Measurements from ENCODE around the gene GNRH2. TPM values are rescaled to one million over a fixed set of nuclear protein-coding genes. Genes with fewer than 3 reads are reported as not detected.
A peak's percentile ranks its signal among the peaks of the same experiment; 100 is the strongest.
"Not testable (repeated sequence)": the region's sequence is repeated elsewhere in the genome, so short reads cannot be mapped to it uniquely, and the experiment has no call there.

Gene GNRH2
- total RNA-seq, 1 experiment from 2014 or later, result not detected

DNA sequence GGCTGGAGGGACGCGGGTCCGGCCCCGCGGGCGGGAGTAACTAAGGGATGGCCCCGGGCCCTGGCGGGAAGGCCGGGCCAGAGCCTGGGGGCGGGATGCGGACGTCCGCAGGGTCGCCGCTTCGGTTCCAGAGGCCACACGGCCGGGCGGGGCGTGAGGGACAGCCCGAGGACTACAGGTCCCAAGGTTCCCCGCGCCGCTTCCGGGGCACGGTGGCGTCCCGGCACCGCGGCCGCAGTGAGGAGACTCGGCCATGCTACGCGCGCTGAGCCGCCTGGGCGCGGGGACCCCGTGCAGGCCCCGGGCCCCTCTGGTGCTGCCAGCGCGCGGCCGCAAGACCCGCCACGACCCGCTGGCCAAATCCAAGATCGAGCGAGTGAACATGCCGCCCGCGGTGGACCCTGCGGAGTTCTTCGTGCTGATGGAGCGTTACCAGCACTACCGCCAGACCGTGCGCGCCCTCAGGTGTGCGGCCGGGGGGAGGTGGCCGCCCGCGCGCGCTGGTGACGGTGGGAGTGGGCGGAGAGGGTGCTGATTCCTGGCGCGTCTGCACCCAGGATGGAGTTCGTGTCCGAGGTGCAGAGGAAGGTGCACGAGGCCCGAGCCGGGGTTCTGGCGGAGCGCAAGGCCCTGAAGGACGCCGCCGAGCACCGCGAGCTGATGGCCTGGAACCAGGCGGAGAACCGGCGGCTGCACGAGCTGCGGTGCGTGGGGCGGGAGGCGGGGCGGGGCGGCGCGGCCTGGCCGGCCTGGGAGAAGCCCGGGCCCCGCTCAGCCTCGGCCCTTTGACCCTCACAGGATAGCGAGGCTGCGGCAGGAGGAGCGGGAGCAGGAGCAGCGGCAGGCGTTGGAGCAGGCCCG lies 2.6 kb downstream of the GNRH2 start, which contains the start of gene MRPS26:
MRPS26 (plus strand) TSS at position 237 of the 861 bp plus-strand sequence; CDS start at position 254, 17 bp downstream.
- H3K4me3 ChIP-seq, result peak within 1 kb of the TSS; percentile 88
- peaks cover 38% of the 10 kb centered on the region for H3K36me3 ChIP-seq
- H3K4me1 ChIP-seq (replicated peaks), result peaks cover 12% of the 10 kb centered on the region
- H3K9me3 ChIP-seq (replicated peaks), result no peaks in the 10 kb centered on the region
- no peaks in the 10 kb centered on the region for H3K27me3 ChIP-seq (replicated peaks)
- DNase-seq (ENCODE audit: low read depth in 1 of 2, low spot score in 2 of 2), result peak; percentile 89 to 92
- H3K27ac ChIP-seq, result peak within 1 kb of the TSS; percentile 77

GRCh38 chr20:3046677-3047462 lies 3.4 kb downstream of the GNRH2 start:
- Histone ChIP-seq H3K9me3 (replicated peaks) (no peaks in the 10 kb centered on the region), H3K36me3 (peaks cover 34% of the 10 kb centered on the region), H3K4me1 (replicated peaks) (peaks cover 12% of the 10 kb centered on the region), H3K27me3 (replicated peaks) (no peaks in the 10 kb centered on the region), H3K4me3 (peak overlapping the region; percentile 88), H3K27ac (no peak overlapping the region)
- DNase-seq (ENCODE audit: low read depth in 1 of 2, low spot score in 2 of 2), result no peak

DNA sequence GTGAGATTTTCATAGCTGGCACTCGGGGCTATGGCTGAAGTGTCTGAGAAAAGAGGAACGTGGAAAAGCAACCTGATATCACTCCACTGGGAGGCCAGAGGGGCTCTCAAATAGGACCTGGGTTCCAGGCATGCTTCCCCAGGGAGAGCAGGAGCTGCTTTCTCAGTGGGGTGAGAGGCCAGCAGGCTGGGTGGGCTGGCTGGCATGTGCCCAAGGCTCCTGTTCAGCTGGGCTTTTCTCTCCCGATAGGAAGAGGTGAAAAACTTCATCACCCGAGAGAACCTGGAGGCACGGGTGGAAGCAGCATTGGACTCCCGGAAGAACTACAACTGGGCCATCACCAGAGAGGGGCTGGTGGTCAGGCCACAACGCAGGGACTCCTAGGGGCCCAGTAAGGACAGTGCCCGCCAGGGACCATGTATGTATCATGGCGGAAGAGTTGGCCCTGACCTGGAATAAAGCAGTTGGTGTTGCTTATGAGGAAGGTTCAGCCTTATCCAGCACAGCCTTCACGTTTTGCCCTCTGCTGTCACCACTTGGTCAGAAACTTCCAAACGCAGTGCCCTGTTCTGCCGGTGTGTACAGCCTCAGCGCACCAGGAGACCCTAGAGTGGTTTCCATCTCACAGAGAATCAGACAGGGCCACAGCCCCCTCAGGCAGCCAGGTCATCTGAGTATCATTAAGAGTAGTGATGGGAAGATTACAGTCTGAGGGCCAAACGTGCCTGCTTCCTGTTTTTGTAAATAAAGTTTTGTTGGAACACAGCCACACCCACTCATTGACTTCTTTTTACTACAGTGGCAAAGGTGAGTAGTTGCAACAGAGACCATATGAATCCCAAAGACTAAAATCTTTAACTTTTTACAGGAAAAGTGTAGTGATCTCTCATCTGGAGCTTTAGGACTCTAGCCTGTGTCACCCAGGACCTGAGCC lies 4.3 kb downstream of the GNRH2 start:
- peaks cover 12% of the 10 kb centered on the region for H3K4me1 ChIP-seq (replicated peaks)
- no peak overlapping the region for H3K4me3 ChIP-seq
- no peaks in the 10 kb centered on the region for H3K9me3 ChIP-seq (replicated peaks)
- H3K36me3 ChIP-seq, result peaks cover 33% of the 10 kb centered on the region
- H3K27ac ChIP-seq, result no peak overlapping the region
- no peaks in the 10 kb centered on the region for H3K27me3 ChIP-seq (replicated peaks)
- DNase-seq (ENCODE audit: low read depth in 1 of 2, low spot score in 2 of 2), result no peak

- Histone ChIP-seq H3K4me1 (replicated peaks) (peaks cover 6% of the 10 kb centered on the region), H3K27ac (no peak overlapping the region), H3K4me3 (no peak overlapping the region), H3K9me3 (replicated peaks) (no peaks in the 10 kb centered on the region), H3K36me3 (peaks cover 24% of the 10 kb centered on the region), H3K27me3 (replicated peaks) (no peaks in the 10 kb centered on the region)
- DNase-seq (ENCODE audit: low read depth in 1 of 2, low spot score in 2 of 2), result no peak
Measured at GRCh38 chr20:3051385-3052019, 8.1 kb downstream of the GNRH2 start.

DNA sequence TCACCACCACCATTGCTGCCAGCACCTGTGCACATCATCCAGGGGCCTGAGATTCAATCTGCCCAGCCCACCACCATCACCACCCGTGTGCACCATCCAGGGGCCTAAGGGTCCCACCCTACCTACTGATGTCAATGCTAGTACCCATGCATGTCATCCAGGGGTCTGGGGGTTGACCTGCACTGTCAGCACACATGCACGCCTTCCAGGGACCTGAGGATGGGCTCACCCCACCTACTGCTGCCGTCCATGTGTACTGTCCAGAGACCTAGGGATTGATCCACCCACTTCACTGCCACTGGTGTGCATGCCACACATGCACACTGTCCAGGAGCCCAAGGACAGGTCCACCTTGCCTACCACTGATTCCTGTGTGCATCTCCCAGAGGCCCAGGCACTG lies 16.1 kb downstream of the GNRH2 start:
- H3K27ac ChIP-seq, result no peak overlapping the region
- DNase-seq (ENCODE audit: low read depth in 1 of 2, low spot score in 2 of 2), result no peak
- no peaks in the 10 kb centered on the region for H3K4me1 ChIP-seq (replicated peaks)
- no peaks in the 10 kb centered on the region for H3K36me3 ChIP-seq
- no peaks in the 10 kb centered on the region for H3K9me3 ChIP-seq (replicated peaks)
- no peak overlapping the region for H3K4me3 ChIP-seq
- H3K27me3 ChIP-seq (replicated peaks), result no peaks in the 10 kb centered on the region; the same call in 1 of the 2 replicates

- H3K9me3 ChIP-seq (replicated peaks); DNase-seq (ENCODE audit: low read depth in 1 of 2, low spot score in 2 of 2); H3K4me1 ChIP-seq (replicated peaks); H3K27me3 ChIP-seq (replicated peaks); H3K4me3 ChIP-seq; H3K36me3 ChIP-seq; H3K27ac ChIP-seq: not testable (repeated sequence)
Measured at GRCh38 chr20:3064119-3064518, 20.7 kb downstream of the GNRH2 start.

DNA sequence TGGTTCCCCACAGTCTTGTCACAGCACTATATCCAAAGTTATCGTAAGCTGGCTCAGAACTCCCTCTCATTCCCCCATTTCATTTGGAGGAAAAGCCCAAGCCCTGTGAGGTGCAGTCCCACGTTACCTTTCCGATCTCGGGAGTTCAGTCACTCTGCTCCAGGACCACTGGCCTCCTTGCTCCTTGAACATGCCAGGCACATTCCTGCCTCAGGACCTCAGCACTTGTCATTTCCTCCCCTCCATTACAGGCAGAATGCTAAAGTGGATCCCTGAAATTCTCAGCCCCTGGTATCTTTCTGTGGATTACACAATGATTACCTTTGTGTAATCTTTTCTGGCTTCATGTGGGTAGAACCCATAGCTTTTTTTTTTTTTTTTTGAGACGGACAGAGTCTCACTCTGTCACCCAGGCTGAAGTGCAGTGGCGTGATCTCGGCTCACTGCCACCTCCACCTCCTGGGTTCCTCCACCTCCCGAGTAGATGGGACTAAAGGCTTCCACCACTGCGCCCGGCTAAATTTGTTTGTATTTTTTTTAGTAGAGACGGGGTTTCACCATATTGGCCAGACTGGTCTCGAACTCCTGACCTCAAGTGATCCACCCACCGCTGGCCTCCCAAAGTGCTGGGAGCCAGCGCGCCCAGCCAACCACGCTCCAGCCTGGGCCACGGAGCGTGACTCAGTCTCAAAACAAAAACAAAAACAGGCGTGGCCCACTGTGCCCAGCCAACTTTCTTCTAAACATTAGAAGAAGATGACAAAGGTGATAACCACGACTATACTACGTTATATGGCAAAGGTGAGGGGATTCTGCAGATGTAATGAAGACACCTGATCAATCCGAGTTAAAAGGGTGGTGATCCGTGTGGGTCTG lies 24.0 kb downstream of the GNRH2 start:
- 0 out of 2 replicates have a peak, but pooled peaks cover 7% of the 10 kb centered on the region for H3K27me3 ChIP-seq (replicated peaks)
- no peak overlapping the region for H3K4me3 ChIP-seq
- no peak overlapping the region for H3K27ac ChIP-seq
- no peaks in the 10 kb centered on the region; the same call in 1 of the 2 replicates for H3K4me1 ChIP-seq (replicated peaks)
- no peaks in the 10 kb centered on the region for H3K9me3 ChIP-seq (replicated peaks)
- no peaks in the 10 kb centered on the region for H3K36me3 ChIP-seq
- no peak for DNase-seq (ENCODE audit: low read depth in 1 of 2, low spot score in 2 of 2)

DNA sequence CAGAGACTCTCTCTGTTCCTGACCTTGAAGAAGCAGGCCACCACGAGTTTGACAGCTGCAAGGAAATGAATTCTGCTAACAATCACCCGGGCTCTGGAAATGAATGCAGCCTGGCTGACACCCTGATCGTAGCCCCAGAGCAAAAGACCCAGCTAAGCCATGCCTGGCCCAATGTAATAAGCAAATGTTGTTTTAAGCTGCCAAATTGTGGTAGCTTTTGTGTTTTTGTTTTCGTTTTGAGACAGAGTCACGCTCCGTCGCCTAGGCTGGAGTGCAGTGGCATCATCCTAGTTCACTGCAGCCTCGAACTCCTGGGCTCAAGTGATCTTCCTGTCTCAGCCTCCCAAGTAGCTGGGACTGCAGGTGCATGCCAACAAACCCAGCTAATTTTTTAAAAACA lies 24.7 kb downstream of the GNRH2 start:
- Histone ChIP-seq H3K27ac (no peak overlapping the region), H3K27me3 (replicated peaks) (0 out of 2 replicates have a peak, but pooled peaks cover 7% of the 10 kb centered on the region), H3K4me1 (replicated peaks) (no peaks in the 10 kb centered on the region; the same call in 1 of the 2 replicates), H3K4me3 (no peak overlapping the region), H3K9me3 (replicated peaks) (no peaks in the 10 kb centered on the region), H3K36me3 (no peaks in the 10 kb centered on the region)
- no peak for DNase-seq (ENCODE audit: low read depth in 1 of 2, low spot score in 2 of 2)

GRCh38 chr20:3068986-3069900 lies 25.8 kb downstream of the GNRH2 start:
- DNase-seq (ENCODE audit: low read depth in 1 of 2, low spot score in 2 of 2), result no peak
- Histone ChIP-seq H3K4me1 (replicated peaks) (no peaks in the 10 kb centered on the region; the same call in 1 of the 2 replicates), H3K4me3 (no peak overlapping the region), H3K27ac (no peak overlapping the region), H3K36me3 (no peaks in the 10 kb centered on the region), H3K9me3 (replicated peaks) (no peaks in the 10 kb centered on the region), H3K27me3 (replicated peaks) (0 out of 2 replicates have a peak, but pooled peaks cover 7% of the 10 kb centered on the region)

DNA sequence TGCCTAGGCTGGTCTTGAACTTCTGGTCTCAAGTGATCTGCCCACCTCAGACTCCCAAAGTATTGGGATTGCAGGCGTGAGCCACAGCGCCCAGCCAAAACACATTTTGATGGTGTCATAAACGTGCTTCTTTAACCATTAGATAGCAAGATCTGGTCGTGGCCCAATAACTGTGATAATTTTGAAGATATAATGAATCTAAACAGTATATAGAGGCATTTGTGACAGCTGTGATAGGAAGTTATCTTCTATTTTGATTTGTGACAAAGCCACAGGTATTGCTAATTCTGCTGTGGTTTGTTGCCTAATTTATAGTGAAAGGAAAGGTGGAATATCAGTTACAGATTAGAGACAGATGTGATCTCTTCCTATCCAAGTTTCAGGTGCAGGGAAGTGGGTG lies 27.3 kb downstream of the GNRH2 start:
- Histone ChIP-seq H3K27me3 (replicated peaks) (peaks cover 13% of the 10 kb centered on the region; the same call in 1 of the 2 replicates), H3K4me3 (no peak overlapping the region), H3K27ac (no peak overlapping the region), H3K9me3 (replicated peaks) (no peaks in the 10 kb centered on the region), H3K4me1 (replicated peaks) (no peaks in the 10 kb centered on the region; the same call in 1 of the 2 replicates), H3K36me3 (no peaks in the 10 kb centered on the region)
- no peak for DNase-seq (ENCODE audit: low read depth in 1 of 2, low spot score in 2 of 2)

GRCh38 chr20:3071266-3071609 lies 27.8 kb downstream of the GNRH2 start:
- H3K36me3 ChIP-seq, result no peaks in the 10 kb centered on the region
- H3K9me3 ChIP-seq (replicated peaks), result no peaks in the 10 kb centered on the region
- H3K27me3 ChIP-seq (replicated peaks), result peaks cover 13% of the 10 kb centered on the region; the same call in 1 of the 2 replicates
- H3K27ac ChIP-seq, result no peak overlapping the region
- H3K4me3 ChIP-seq, result no peak overlapping the region
- H3K4me1 ChIP-seq (replicated peaks), result no peaks in the 10 kb centered on the region; the same call in 1 of the 2 replicates
- DNase-seq (ENCODE audit: low read depth in 1 of 2, low spot score in 2 of 2), result no peak

Measured in SJSA1 (cell line).